G401.6 (cell line): ENCODE measurements around the gene CCDC68.
"Not testable (repeated sequence)": the region's sequence is repeated elsewhere in the genome, so short reads cannot be mapped to it uniquely, and the experiment has no call there.

Experiments
- FAIRE-seq: peaks from 2 replicates; lab custom pipeline; 2012; peaks lifted over from hg19 to GRCh38; lab: Jason Lieb, UNC

The CCDC68 gene, protein sequence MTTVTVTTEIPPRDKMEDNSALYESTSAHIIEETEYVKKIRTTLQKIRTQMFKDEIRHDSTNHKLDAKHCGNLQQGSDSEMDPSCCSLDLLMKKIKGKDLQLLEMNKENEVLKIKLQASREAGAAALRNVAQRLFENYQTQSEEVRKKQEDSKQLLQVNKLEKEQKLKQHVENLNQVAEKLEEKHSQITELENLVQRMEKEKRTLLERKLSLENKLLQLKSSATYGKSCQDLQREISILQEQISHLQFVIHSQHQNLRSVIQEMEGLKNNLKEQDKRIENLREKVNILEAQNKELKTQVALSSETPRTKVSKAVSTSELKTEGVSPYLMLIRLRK

DNA sequence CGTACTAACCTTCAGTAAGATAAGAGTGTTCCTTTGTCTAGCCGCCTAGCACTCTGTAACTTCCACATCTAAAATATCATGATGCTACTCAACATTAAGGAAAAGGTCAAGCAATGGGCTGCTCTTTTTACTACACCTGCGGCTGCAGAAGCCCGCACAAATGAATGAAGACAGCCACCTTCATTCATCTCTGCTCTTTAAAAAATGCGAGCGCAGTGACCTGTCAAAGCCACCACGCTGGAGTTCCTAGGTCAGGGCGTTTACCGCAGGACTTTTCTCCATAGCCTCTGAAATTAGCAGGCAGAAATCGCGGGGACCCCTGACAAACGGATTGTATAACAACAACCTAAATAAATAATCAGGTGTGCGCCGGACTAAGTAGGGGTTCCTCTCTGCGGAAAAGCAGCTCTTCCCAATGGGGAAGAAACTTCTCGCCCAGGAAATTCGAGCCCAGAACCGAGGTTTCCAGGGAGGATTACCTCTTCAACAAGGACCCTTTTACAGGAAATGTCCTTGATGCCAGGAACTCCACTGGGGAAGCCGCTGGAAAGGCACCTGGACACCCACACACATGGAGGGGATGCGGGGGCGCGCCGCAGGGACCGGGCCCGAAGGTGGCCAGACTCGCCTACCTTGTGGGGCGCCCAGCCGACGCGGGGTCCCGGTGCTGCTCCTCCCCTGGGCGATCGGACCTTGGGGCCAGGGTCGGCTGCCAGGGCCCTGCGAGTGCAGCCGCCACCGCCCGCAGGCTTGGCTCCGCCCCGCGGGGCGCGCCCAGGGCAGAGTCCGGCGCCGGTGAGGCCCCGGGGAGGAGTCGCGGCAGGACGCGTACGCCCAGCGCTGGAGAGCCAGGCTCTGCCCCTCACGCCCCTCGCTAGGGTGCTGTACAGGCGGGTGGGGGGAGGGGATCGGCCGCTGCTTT lies at the start of gene CCDC68:
Gene CCDC68 (minus strand): TSS at position 758 of the 922 bp plus-strand sequence. CDS start 16,670 bp downstream, outside the sequence.
- FAIRE-seq, result no peak

DNA sequence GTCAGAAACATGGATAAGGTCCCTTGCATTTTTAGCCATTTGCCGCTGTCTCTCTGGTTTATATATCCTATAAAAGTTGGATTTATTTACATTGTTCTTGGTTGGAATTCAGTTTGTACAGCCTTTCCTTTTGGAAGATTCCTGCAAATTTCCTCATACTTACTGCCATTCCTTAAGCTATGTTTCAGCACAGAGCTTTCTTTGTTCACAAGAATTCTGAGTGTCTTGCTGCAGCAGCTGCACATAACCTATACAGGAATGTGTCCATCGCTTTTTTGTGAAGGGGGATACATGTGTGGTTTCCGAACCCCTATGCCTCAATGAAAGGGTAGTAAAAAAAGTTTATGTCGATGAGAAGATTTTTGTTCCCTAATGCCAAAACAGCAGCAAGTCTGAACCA lies 48.3 kb upstream of the CCDC68 start:
- FAIRE-seq, result no peak

DNA sequence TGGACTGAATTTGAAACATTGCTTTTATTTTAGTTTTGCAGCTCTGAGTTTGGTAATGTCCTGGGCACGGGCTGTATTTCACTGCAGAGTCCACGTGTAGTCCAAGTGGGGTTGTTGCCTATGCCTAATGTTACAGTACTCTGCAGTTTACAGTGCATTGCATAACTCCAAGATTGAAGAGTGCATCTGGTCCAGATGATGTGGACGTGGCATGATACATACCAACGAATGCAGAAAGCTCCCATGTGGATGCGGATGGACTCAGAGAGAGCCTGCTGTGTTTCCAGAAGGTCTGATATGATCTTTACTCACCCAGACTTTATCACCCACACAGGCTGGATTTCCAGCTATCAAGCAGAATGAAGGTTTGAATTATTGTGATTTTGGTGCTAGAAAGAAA lies 44.4 kb upstream of the CCDC68 start:
- FAIRE-seq, result no peak

DNA sequence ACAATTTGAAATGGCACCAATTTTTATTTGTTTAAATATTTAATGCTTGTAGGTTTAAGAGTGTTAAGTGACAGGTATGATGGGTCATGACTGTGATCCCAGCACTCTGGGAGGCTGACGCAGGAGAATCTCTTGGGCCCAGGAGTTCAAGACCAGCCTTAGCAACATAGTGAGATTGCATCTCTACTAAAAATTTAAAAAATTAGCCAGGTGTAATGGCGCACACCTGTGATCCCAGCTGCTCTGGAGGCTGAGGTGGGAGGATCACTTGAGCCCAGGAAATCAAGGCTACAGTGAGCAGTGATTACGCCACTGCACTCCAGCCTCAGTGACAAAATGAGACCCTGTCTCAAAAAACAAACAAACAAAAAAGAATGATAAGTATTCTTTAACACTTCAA lies 43.0 kb upstream of the CCDC68 start:
- no peak for FAIRE-seq

DNA sequence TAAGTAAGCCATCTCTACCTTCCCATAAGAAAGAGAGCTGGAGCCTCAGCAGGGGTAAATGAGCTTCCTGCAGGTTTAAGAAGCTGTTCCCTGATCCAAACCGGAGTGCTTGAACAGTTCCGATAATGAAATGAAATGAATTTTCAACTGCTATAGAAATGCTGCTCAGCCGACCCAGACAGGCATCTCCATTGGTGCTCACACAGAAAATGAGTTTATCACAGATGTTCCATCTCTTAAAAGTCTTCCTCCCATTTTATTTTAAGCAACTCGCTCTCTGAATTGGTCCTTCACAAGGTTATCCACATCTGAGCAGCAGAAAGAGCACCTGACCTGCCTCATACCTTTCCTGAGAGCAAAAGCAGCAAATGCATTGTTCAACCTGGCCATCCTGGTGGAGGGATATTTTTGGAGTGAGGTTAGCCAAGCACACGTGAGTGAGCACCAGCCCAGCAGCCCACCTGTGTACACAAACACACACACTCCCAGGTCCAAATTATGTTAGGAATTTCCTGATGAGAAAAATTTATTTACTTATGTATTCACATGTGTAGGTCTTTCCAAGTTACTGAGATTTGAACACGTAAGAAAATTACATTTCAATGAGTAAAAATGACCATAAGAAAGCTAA lies 42.2 kb upstream of the CCDC68 start:
- no peak for FAIRE-seq

DNA sequence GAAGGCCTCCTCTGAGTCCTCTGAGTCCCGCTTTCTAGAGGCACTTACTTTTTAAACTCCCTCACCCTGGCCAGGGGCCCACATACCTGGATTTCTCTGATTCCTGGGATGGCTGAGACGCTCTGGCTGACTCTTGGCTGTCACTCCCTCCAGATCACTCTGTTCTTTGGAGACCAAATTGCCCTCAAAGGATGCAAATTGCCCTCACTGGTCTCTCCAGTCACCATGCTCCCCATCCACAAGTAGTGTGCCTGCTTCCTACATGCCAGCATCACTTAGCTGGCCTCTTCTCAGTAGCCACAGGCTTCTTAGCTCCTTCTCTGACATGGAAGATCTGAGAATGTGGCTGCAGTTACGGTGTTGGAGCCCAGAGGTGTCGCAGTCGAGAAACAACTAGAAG lies 41.3 kb upstream of the CCDC68 start:
- no peak for FAIRE-seq

DNA sequence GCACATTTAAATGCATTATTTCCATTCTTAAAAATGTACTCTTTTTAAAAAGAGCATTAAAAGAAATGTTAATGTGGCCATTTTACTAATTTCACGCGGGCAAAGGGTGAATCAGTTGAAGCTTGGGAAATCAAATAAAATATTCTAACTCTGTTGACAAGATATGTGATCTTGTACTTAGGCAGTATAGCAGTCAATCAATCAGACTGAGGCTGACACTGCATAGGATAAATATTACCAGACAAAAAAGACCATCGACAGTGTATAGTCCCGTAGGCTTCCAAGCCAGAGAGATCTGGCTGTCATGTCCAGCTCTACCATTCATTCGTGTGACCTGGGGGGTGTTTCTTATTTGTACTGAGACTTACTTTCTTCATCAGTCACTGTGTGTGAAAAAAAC lies 39.8 kb upstream of the CCDC68 start:
- no peak for FAIRE-seq

DNA sequence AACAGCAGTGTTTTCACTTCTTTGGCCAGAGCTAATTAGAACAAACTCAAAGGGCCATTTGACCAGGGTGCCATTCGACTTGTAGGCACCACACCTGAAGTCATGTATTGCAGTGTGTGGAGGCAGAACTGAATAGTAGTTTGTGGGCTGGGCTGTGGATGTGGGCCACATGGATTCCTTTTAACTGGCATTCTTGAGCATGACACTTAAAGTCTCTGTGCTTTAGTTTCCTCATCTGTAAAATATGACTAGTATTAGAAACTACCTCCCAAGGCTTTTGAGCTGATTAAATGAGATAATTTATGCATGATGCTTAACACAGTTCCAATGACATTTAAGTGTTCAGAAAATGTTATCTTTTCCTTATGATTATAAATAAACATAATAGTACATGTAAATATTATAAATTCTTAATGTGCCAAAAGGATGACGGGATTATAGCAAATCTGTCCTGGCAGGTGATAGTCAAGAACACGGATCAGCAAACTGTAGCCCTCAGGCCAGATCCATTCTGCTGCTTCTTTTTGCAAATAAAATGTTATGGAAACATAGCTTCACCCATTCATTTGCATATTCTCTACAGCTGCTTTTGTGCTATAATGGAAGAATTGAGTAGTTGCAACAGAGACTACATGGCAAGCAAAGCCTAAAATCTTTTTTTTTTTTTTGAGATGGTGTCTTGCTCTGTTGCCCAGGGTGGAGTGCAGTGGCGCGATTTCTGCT lies 36.3 kb upstream of the CCDC68 start:
- FAIRE-seq, result no peak

DNA sequence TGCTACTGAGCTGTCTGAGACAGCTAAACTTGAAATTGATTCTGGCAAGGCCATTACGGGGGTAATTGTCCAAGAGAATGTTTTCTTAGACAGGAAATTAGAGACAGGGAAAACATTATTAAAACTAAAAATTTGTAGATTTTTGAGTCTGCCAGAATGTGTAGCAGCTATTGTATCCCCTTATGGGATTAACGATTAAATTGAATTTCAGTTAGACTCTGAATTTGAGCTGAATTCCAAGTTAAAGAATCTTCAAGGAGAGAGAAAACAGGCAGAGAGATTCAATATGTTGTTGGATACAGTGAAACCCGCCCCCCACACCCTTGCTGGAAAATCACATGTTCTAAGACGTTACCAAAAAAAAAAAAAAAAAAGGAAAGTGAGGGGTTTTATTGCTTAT lies 32.7 kb upstream of the CCDC68 start:
- no peak for FAIRE-seq

DNA sequence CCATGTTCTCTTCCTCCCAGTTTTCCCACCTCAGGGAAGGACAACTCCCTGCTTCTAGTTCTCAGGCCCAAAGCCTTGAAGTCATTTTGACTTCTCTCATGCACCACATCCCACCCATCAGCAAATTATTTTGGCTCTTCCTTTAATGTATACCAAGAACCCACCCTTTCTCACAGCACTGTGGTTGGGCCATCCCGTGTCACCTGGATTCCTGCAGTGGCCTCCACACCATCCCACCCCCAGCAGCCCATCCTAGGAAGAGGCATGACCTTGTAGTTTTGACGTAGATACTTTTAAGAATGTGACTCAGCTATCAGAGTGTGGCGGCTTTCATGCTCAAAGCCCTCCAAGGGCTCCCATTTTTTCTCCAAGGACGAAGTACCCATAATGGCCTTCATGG lies 25.6 kb upstream of the CCDC68 start:
- no peak for FAIRE-seq

DNA sequence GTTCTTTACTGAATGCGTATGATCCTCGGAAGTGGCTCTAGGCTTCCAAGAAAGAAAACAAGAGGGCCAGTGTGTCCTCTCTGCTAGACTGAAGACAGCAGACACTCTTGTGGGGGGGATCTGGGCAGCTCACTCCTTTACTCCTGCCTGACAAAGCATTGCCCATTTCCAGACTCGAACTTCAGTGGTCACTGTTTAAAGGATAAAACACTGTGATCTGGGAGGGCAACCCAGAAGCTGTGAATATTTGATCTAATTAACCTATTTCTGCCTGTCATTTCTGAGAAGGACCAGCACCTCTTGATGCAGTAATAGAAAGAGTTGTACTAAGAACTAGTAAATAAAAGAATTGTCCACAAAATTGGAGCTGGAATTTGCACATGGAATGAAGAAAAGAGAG lies 24.5 kb upstream of the CCDC68 start:
- FAIRE-seq, result no peak

DNA sequence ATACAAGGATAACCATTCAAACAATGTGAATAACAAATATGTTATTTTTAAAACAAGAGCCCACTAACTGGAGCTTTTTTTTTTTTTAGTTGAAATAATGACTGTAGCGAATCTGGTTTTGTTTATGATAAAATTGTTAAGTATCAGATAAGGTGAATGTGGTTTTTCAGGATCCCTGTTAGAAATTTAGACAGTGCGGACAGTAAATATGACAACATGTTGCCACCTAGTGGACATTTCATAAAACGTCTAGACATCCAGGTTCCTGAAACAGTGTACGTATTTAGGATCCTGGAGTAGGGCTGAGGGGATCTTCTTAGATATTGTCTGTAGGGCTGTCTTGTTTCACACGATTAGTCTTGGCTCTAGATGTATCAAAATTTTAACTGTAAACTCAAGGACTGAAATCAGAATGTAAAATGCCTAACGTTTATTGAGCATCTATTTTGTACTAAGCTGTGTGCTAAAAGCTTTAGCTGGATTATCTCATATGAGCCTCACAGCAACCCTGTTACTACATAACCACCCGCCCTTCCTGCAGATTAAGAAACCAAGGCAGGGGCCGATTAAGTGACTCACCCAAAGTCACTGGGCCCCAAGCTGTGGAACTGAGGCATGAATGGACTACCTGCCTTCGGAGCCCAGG lies 23.9 kb upstream of the CCDC68 start:
- peak; percentile 68 for FAIRE-seq

DNA sequence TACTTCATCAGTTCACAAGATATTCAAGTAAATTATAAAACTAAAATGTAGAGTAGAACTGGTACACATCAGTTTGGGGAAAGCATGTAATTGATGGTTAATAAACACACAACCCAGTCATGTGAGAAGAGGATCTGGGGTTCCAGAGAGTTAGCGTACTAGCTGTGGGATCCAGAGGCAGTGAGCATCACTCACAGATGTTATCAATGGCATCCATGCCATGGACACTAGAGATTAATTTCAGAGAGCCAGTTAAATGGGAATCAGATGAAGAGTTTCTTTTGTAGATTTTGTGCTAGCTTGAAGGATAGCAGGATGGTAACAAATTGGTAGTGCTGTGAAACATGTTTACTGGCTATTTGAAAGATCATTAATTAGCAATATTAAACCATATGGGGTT lies 21.8 kb upstream of the CCDC68 start:
- no peak for FAIRE-seq

DNA sequence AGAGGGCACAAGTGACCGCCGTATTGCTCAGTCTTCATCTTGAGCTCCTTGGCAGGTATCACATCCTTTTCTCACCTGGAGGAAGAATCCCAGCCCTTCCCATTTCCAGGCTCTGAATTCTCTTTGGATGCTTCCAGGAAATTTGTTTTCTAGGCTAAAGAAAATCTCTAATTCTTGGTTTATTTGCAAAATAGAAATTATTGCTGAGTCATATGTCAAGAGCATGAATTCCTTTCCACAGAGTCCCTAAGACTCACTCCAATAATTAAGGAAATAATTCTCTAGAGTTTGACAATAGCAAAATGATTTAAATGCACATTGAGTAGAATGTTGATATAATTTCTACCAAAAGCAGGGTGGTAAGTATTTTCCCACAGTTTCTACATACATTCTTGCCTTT lies 16.3 kb upstream of the CCDC68 start:
- FAIRE-seq, result no peak

DNA sequence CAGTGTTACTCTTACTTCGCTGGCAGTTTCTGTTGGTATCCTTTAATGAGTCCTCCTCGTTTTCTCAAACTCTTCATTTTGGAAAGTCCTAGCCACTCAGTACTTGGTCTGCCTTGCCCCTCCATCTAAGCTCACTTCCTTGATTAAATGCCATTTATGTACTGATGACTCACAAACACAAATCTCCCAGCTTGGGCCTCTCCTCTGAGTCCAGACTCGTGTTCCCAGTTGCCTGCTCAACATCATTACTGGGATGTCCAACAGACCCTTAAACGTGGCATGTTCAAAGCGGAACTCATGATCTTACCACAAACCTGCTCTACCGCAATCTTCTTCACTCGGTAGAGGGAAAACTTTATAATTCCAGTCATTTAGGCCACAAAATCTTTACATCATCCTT lies 13.8 kb upstream of the CCDC68 start:
- no peak for FAIRE-seq

DNA sequence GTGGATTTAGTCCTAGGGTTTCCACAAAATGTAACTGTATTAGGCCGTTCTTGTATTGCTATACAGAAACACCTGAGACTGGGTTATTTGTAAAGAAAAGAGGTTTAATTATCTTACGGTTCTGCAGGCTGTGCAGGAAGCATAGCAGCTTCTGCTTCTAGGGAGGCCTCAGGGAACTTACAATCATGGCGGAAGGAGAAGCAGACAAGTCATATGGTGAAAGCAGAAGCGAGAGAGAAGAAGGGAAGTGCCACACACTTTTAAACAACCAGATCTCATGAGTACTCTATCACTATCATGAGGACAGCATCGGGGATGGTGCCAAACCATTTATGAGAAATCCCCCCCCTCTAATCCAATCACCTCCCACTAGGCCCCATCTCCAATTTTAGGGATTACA lies 9.5 kb upstream of the CCDC68 start:
- no peak for FAIRE-seq

DNA sequence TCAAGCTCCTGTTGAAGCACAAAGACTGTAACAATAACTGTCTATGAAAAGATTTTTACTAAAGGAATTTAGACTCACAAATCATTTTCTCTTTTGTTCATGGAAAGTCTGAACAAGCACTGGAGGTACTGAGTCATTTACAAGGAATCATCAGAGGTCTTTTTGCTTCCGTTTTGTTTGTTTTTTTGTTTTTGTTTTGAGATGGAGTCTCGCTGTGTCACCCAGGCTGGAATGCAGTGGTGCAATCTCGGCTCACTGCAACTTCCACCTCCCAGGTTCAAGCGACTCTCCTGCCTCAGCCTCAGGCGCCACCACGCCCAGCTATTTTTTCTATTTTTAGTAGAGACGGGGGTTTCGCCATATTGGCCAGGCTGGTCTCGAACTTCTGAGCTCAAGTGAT lies 9.0 kb upstream of the CCDC68 start:
- FAIRE-seq, result not testable (repeated sequence)

DNA sequence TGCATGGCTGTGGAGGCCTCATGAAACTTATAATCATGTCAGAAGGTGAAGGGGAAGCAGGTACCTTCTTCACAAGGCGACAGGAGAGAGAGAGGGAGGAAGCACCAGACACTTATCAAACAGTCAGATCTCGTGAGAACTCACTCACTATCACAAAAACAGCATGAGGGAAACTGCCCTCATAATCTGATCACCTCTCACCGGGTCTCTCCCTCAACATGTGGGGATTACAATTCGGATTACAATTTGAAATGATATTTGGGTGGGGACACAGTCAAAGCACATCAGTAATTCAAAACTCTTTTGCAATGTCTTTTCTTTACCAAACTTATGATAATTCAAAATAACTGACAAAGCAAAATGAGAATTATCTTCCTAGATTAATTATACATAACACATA lies 8.5 kb upstream of the CCDC68 start:
- no peak for FAIRE-seq

DNA sequence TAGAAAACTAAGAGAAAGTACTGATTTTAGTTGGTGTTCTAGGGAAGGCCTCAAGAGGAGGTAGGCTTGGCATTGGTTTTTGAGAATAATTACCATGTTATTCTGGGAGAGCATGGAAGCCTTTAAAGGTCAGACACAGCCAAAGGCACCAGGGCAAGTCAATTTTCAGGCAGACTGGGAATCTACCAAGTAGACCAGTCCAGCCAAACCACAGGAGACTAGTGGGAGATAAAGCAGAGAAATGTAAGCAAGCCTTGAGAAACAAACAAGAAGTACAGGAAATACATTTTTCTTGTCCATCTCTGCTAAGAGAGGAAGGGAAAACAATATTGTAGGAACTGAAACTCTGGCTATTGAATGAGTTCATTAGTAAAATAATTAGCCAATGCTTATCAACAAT lies 5.5 kb upstream of the CCDC68 start:
- FAIRE-seq, result no peak

DNA sequence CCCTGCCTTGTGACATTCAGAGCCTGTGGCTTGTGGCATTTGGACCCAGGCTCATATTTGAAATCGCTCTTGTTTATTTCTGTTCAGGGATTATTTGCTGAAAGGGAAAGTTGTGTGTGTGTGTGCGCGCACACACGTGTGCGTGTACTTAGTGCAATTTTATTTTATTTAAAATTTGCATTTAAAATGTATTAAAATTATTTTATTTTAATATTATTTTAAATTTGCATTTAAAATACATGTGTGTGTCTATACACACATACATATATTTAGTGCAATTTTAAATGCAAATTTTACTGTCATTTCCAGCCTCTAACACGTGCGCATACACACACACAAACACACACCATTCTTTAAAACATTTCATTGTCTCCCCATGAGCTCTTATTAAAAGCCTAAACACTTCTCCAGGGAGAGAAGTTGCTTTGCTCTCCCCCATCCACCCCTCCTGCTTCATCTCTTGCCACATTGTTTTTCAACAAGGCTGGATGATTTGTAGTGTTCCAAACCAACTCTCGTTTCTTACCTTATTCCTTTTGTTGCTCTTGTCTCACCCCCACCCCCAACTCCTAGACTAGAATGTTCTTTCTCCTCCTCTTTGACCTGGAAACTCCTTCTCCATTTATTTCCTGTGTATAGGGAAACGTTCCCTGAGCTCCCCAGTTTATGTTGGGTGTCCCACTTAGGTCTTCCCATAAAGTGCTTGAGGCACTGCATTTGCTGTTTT lies 3.8 kb upstream of the CCDC68 start:
- no peak for FAIRE-seq

DNA sequence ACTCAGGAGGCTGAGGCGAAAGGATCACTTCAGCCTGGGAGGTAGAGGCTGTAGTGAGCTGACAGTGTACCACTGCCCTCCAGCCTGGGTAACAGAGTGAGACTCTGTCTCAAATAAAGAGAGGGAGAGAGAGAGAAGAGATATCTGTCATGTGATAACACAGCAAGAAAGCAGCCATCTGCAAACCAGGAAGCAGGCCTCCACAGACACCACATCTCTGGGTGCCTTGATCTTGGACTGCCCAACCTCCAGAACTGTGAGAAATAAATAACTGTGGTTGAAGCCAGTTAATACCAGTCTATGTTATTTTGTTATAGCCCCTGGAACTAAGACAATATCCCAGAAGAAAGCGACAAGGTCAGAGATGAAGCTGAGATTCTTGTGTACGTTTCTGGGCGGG lies 2.6 kb upstream of the CCDC68 start:
- no peak for FAIRE-seq
